Nephron (organoid): ENCODE results near the gene CLIC1.

ENCODE experiments used
- H3K27ac Mint-ChIP-seq, 3 experiments: 2 replicates each; pipeline ENCODE4 v1.8.0; 2020; ENCODE audit warnings: mixed read lengths in 3 of 3, mild to moderate bottlenecking in 2 of 3, moderate library complexity in 1 of 3
- H3K27me3 Mint-ChIP-seq: 2 replicates; pipeline ENCODE4 v1.8.0; 2021; ENCODE audit warnings: low read depth, mild to moderate bottlenecking, moderate library complexity, mixed read lengths
- H3K36me3 Mint-ChIP-seq: 2 replicates; pipeline ENCODE4 v1.8.0; 2020; ENCODE audit warnings: low read depth, mixed read lengths
- H3K4me1 Mint-ChIP-seq: 2 replicates; pipeline ENCODE4 v1.8.0; 2020; ENCODE audit warnings: mixed read lengths
- H3K4me3 Mint-ChIP-seq, 3 experiments: 2 replicates each; pipeline ENCODE4 v1.8.0; 2020; ENCODE audit warnings: mild to moderate bottlenecking in 3 of 3, mixed read lengths in 3 of 3, moderate library complexity in 2 of 3
- H3K9me3 Mint-ChIP-seq: 2 replicates; pipeline ENCODE4 v1.8.0; 2020; ENCODE audit warnings: mixed read lengths
- TF ChIP-seq, protein P1 (sequence below), 3 experiments: fragments of 200-600 bp; sonication (generic); IDR thresholded peaks; one replicate each; pipeline ENCODE4 v1.5.0; 2021; ENCODE audit warnings: antibody characterized with exemption in 3 of 3; ENCODE audit not compliant: unreplicated experiment in 3 of 3

The CLIC1 gene

DNA sequence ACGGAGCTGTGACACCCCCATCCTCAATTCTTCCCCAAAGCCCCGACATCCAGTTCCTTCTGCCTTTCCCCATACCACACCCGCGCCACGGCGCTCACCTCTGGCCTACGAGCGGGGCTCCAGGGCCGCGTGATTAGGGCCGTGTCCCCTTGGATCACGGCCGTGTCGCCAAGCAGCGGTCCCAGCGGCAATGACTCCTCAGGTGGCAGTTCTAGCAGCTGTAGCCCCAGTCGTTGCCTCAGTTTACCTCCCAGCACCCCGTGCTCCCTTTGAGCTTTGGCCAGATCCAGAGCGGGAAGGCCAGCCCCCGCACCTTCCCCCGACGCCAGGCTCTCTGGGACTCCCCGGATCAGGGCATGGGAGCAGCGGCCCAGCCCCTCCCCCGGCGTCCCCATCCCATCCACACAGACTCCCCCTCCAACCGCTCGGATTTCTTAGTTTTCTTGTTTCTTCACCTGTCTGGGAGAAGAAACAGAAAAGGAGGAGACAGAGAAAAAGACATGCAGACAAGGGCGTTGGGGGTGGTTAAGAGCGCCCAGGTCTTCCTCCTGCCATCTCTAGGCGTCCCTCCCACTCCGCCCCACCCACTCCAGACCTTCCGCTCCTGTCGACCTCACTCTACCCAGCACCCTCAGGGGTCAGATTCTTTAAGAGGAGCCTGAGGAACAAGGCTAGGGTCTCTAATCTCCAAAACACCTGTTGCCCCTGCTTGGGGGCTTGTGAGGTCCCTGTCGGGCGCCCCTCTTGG is 7.4 kb downstream of the CLIC1 start, which contains the start of gene DDAH2:
DDAH2 (minus strand) TSS at position 533 of the 748 bp plus-strand sequence; CDS start at position 395, 138 bp downstream.
- TF ChIP-seq, protein P1, sequence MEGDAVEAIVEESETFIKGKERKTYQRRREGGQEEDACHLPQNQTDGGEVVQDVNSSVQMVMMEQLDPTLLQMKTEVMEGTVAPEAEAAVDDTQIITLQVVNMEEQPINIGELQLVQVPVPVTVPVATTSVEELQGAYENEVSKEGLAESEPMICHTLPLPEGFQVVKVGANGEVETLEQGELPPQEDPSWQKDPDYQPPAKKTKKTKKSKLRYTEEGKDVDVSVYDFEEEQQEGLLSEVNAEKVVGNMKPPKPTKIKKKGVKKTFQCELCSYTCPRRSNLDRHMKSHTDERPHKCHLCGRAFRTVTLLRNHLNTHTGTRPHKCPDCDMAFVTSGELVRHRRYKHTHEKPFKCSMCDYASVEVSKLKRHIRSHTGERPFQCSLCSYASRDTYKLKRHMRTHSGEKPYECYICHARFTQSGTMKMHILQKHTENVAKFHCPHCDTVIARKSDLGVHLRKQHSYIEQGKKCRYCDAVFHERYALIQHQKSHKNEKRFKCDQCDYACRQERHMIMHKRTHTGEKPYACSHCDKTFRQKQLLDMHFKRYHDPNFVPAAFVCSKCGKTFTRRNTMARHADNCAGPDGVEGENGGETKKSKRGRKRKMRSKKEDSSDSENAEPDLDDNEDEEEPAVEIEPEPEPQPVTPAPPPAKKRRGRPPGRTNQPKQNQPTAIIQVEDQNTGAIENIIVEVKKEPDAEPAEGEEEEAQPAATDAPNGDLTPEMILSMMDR (IDR thresholded peaks at IDR 0.05; ENCODE audit: unreplicated experiment in 3 of 3), result peak in 1 of 3 experiments; percentile 73
- no peaks in the 10 kb centered on the region for H3K9me3 Mint-ChIP-seq
- H3K36me3 Mint-ChIP-seq, result peaks cover 71% of the 10 kb centered on the region
- peak within 1 kb of the TSS; percentile 90 to 95 (median 92) for H3K27ac Mint-ChIP-seq
- peak within 1 kb of the TSS; percentile 97 to 98 (median 98) for H3K4me3 Mint-ChIP-seq
- peaks cover 25% of the 10 kb centered on the region for H3K4me1 Mint-ChIP-seq
- H3K27me3 Mint-ChIP-seq, result no peaks in the 10 kb centered on the region

DNA sequence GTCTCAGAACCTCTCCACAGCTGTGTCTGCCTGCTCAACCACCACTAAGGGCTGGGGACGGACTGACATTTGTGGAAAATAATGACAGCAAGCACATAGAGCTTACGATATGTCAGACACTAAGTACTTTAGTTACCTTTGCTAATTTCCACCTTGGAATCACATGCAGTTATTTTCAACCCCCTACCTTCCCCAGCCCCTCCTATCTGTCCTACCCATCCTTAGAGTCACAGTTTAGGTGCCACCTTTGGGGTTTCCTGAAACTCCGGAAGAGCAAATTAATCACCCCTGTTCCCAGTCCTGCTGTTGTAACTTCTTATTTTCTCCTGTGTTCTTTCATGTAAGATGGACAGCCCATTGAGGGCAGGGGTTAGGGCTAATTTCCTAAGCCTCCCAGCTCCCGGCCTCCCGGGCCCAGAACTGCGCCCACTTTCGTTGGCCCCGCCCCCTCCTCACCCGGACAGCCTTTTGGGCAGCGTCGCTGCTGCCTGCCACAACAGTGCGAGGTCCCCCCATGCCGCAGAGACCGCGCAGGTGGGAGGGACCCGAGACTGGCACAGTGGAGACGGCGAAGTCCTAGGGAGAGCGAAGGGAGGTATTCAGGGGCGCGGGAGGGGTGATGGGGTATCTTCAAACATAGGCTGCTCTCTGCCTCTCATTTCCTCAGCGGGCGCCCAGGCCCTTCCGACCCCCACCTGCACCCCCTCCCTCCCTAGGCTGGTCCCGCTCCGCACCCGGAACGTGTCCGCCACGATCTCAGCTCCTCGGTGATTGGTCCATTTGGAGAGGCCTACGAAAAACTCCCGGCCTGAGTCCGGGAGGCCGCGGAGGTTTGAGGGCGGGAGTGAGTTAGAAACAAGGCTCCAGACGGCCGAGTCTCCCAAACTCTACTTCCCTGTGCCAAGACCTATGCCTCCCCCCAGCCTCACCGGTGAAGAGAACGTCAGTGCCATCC is 8.3 kb downstream of the CLIC1 start:
- H3K9me3 Mint-ChIP-seq, result no peaks in the 10 kb centered on the region
- no peak overlapping the region for H3K27ac Mint-ChIP-seq
- H3K4me1 Mint-ChIP-seq, result peaks cover 16% of the 10 kb centered on the region
- no peaks in the 10 kb centered on the region for H3K27me3 Mint-ChIP-seq
- TF ChIP-seq, protein P1 (IDR thresholded peaks at IDR 0.05; ENCODE audit: unreplicated experiment in 3 of 3), result no peak
- peak overlapping the region; percentile 97 to 98 (median 98) for H3K4me3 Mint-ChIP-seq
- H3K36me3 Mint-ChIP-seq, result peaks cover 65% of the 10 kb centered on the region

DNA sequence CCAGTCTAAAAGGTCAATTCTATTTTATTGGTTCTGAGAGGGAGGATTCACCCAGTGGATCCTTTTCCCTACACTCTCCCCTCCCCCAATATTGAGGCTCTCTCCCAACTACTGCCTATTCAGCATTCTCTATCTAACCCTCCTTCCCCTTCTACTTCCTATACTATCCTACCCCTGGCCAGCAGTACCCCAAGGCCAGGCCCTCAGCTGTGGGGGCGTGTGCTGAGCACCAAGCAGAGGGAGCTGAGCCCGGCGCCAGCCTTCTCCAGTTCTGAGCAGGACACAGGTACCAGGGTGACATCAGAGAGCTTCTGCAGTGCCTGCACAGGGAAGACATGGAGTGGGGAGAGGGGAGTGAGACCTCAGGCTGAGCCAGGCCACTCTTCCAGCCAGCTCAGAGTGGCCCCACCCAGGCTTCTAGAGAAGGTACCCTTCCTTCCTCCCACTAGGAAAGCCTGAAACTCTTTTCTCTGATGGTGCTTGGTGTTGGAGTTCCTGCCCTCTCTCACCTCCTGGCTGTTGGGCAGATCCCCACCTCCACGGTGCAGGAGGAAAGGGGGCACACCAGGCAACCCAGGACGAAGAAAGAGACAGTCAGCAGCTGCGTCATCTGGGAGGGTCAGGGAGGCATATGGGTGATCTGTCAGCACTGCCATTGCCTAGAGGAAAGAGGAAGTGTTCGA is 9.2 kb downstream of the CLIC1 start:
- H3K36me3 Mint-ChIP-seq, result peaks cover 60% of the 10 kb centered on the region
- H3K4me1 Mint-ChIP-seq, result peaks cover 15% of the 10 kb centered on the region
- peak overlapping the region; percentile 70 to 85 (median 83) for H3K4me3 Mint-ChIP-seq
- H3K27ac Mint-ChIP-seq, result peak overlapping the region in 1 of 3 experiments; percentile 52
- H3K9me3 Mint-ChIP-seq, result no peaks in the 10 kb centered on the region
- no peaks in the 10 kb centered on the region for H3K27me3 Mint-ChIP-seq
- TF ChIP-seq, protein P1 (IDR thresholded peaks at IDR 0.05; ENCODE audit: unreplicated experiment in 3 of 3), result no peak

DNA sequence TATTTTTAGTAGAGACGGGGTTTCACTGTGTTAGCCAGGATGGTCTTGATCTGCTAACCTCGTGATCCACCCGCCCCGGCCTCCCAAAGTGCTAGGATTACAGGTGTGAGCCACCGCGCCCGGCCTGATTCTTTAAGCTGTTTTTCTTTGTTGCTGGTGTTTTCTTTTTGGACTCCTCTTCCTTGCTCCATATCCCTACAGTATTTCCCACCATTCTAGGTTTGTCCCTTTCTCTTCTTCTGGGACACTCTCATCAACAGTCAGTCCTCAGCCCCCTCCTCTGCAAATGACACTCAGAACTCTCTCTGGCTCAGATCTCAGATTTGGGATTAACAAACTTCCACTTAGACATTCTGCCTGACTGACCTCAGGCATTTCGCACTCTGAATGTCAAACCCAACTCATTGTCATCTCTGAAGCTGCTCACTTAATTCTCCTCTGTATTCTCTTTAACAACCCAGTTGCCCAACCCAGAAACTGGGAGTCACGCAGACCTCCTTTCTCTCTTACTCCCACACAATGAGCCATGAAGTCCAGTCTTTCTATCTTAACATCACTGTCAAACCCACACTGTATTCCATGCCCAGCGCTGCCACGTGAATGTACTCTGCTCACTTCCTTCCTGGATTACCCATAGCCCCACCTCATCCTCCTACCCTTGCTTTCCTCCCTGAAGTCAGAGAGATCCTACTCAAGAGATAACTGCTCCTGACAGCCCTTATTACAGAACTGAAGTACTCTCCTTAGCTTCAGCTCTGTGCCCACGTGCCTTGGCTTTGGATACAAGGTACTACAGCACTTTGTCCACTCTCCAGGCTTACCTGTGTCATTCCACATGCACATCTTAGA is 10.6 kb downstream of the CLIC1 start:
- no peaks in the 10 kb centered on the region for H3K9me3 Mint-ChIP-seq
- H3K36me3 Mint-ChIP-seq, result peaks cover 53% of the 10 kb centered on the region
- H3K4me1 Mint-ChIP-seq, result peaks cover 12% of the 10 kb centered on the region
- TF ChIP-seq, protein P1 (IDR thresholded peaks at IDR 0.05; ENCODE audit: unreplicated experiment in 3 of 3), result no peak
- peak overlapping the region in 2 of 3 experiments; percentile 3 to 64 for H3K27ac Mint-ChIP-seq
- H3K27me3 Mint-ChIP-seq, result no peaks in the 10 kb centered on the region
- H3K4me3 Mint-ChIP-seq, result peak overlapping the region in 2 of 3 experiments; percentile 0 to 24
